GM12801 (cell line): ENCODE results near the gene PNPLA3.

Source experiments
- CTCF ChIP-seq: IDR thresholded peaks from one replicate; pipeline ENCODE4 v1.5.1; 2011; ENCODE audit warnings: control low read depth; ENCODE audit not compliant: insufficient read length; ENCODE audit errors: extremely low read depth

The PNPLA3 gene

DNA sequence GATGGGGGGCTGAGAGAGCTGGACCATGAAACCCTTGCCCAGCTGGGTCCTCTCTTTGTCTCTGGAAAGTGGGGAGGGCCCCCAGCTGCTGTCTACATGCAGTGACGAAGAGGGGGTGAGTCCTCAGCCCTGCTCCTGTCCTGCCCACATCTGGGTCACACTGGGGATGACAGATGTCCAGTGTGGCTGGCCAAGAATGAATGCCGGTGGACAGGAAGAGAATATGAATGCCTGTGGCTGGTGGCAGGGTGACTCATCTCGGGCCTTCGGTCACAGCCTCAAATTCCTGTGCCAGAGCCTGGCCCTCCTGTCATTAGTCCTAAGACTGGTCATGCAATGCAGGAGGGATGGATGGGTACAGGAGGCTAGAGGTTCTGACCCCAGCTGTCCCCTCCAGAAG lies 2.2 kb upstream of the PNPLA3 start:
- no peak for TF ChIP-seq CTCF

- no peak for TF ChIP-seq CTCF
These were observed 1.5 kb upstream of the PNPLA3 start for GRCh38 chr22:43922123-43922522.

DNA sequence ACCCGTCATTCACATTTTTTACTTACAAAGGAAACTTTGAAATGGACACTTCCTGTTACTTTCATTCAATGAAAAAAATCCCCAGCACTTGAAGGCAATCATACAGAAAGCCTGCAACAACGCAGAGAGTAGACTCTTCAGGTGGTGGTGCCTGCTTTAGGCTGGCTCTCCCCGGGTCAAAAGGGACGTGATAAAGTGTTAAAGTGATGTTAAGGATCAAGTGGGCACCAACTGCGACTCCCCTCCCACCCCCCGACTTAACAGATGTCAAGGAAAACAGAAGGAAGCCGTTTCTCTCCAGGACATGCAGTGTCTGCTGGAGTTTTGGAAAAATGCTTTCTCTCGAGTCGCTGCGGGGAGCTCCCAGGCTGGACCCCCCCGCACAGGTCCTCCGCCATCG lies 414 bp upstream of the PNPLA3 start:
- TF ChIP-seq CTCF: no peak

DNA sequence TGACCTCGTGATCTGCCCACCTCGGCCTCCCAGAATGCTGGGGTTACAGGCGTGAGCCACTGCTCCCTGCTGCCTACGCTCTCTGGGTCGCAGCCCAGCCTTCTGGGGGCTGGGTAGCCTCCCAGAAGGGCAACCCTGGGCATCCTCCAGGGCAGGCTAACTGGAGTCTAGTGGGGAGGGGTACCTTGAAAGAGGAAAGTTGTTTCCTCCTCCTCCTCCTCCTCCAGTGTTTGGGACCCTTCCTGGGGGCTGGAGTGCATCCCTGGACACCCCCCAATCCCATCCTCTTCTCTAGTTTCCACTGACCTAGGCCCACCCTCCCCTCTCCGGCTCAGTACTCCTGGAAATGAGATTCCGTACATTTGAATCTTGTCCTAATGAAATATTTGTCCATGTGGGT lies 1.3 kb downstream of the PNPLA3 start:
- no peak for TF ChIP-seq CTCF

- no peak for TF ChIP-seq CTCF
These were observed 2.1 kb downstream of the PNPLA3 start for GRCh38 chr22:43925433-43926348.

GRCh38 chr22:43926349-43926710 lies 2.7 kb downstream of the PNPLA3 start:
- TF ChIP-seq CTCF: no peak

DNA sequence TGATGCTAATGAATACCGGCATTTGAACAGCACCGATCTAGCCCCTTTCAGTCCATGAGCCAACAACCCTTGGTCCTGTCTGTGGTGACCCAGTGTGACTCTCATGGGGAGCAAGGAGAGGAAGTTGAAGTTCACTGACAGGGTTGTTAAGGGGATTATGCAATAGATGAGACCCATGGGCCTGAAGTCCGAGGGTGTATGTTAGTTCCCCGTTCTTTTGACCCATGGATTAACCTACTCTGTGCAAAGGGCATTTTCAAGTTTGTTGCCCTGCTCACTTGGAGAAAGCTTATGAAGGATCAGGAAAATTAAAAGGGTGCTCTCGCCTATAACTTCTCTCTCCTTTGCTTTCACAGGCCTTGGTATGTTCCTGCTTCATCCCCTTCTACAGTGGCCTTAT lies 4.9 kb downstream of the PNPLA3 start:
- no peak for TF ChIP-seq CTCF

DNA sequence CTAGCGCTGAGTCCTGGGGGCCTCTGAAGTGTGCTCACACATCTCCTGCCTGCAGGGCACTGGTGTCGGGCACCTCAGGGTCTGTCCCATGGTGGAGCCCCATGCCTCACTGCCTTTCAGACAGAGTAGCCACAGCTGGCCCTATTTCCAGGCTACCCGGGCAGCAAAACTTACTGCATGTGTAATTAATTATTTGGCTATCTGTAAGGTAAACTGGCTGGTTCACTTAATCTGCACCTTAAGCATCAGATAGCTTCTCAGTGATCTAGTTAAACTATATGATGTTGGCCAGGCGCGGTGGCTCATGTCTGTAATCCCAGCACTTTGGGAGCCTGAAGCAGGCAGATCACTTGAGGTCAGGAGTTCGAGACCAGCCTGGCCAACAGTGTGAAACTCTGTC lies 5.3 kb downstream of the PNPLA3 start:
- no peak for TF ChIP-seq CTCF
